PC-3 (cell line): ENCODE data around the gene KPNA5. TPM values are rescaled to one million over a fixed set of nuclear protein-coding genes. Genes with fewer than 3 reads are reported as not detected.

ENCODE experiments used
- ATAC-seq: fragments of 200-7000 bp; cut with Tn5 transposase; 2 replicates; pipeline ENCODE4 v1.9.1; 2020; ENCODE audit warnings: mild to moderate bottlenecking, moderate library complexity
- BruUV-seq: library from RNA; stranded (reverse); fragments of 400-500 nt; replicated peaks from 2 replicates; lab custom pipeline; 2021; lab: Mats Ljungman, UMichigan
- CTCF ChIA-PET: fragments of 300-600 bp; sonication (Branson Sonifier 250); formaldehyde crosslinking; loops from one replicate; lab custom pipeline; 2022; ENCODE audit warnings: antibody characterized with exemption; lab: Charles Lee
- POLR2A ChIA-PET: fragments of 300-600 bp; sonication (Branson Sonifier 250); formaldehyde crosslinking; loops from one replicate; lab custom pipeline; 2022; ENCODE audit warnings: antibody characterized with exemption; ENCODE audit not compliant: unreplicated experiment; lab: Charles Lee
- DNase-seq: peaks from one replicate; pipeline ENCODE4 v3.0.0-alpha.2; 2015
- H2AFZ ChIP-seq: fragments of 300-600 bp; sonication (generic); 2 replicates; pipeline ENCODE4 v1.6.0; 2016; ENCODE audit warnings: antibody characterized with exemption, low read length
- H3F3A ChIP-seq: fragments of 300-600 bp; sonication (generic); one replicate; pipeline ENCODE4 v1.6.0; 2017; ENCODE audit warnings: antibody characterized with exemption, low read length, control low read depth, mild to moderate bottlenecking; ENCODE audit not compliant: unreplicated experiment
- H3K27ac ChIP-seq: fragments of 300-600 bp; sonication (generic); 2 replicates; pipeline ENCODE4 v1.5.1; 2016; ENCODE audit warnings: mild to moderate bottlenecking, low read length
- H3K27me3 ChIP-seq: fragments of 300-600 bp; sonication (generic); 2 replicates; pipeline ENCODE4 v1.6.1; 2016; ENCODE audit warnings: low read length, mixed read lengths
- H3K36me3 ChIP-seq: fragments of 300-600 bp; sonication (generic); 2 replicates; pipeline ENCODE4 v1.6.1; 2016; ENCODE audit warnings: low read depth, mixed run types, low read length, mixed read lengths
- H3K4me1 ChIP-seq: fragments of 300-600 bp; sonication (generic); 2 replicates; pipeline ENCODE4 v1.5.1; 2016; ENCODE audit warnings: low read length; ENCODE audit not compliant: insufficient read depth
- H3K4me2 ChIP-seq: fragments of 300-600 bp; sonication (generic); 2 replicates; pipeline ENCODE4 v1.6.0; 2016; ENCODE audit warnings: low read length
- H3K4me3 ChIP-seq: fragments of 300-600 bp; sonication (generic); 2 replicates; pipeline ENCODE4 v1.5.1; 2016; ENCODE audit warnings: mild to moderate bottlenecking, low read length, mixed read lengths
- H3K79me2 ChIP-seq: fragments of 300-600 bp; sonication (generic); 2 replicates; pipeline ENCODE4 v1.6.1; 2017; ENCODE audit warnings: low read length, mixed read lengths
- H3K9ac ChIP-seq: fragments of 300-600 bp; sonication (generic); 2 replicates; pipeline ENCODE4 v1.6.0; 2016; ENCODE audit warnings: mild to moderate bottlenecking, low read length
- H3K9me2 ChIP-seq: fragments of 300-600 bp; sonication (generic); replicated peaks from 2 replicates; pipeline ENCODE4 v1.6.1; 2016; ENCODE audit warnings: mixed run types, low read length, mixed read lengths
- H3K9me3 ChIP-seq: fragments of 300-600 bp; sonication (generic); 2 replicates; pipeline ENCODE4 v1.6.1; 2016; ENCODE audit warnings: low read length, mixed read lengths
- H4K20me1 ChIP-seq: fragments of 300-600 bp; sonication (generic); 2 replicates; pipeline ENCODE4 v1.6.1; 2016; ENCODE audit warnings: low read length, mixed read lengths
- CTCF ChIP-seq: fragments of 300-600 bp; sonication (generic); conservative IDR thresholded peaks from 2 replicates; pipeline ENCODE4 v1.5.1; 2017; ENCODE audit warnings: antibody characterized with exemption, low read depth, mild to moderate bottlenecking, low read length
- EZH2 ChIP-seq: fragments of 300-600 bp; sonication (generic); IDR thresholded peaks from one replicate; pipeline ENCODE4 v1.6.1; 2017; ENCODE audit warnings: antibody characterized with exemption, mild to moderate bottlenecking, low read length; ENCODE audit not compliant: unreplicated experiment
- EZH2phosphoT487 ChIP-seq: fragments of 300-600 bp; sonication (generic); IDR thresholded peaks from 2 replicates; pipeline ENCODE4 v1.6.1; 2018; ENCODE audit warnings: mild to moderate bottlenecking, antibody characterized with exemption, low read length, borderline replicate concordance
- intact Hi-C: fragments of 100-400 bp; cut with micrococcal nuclease; formaldehyde crosslinking; loops from 2 replicates; pipeline ENCODE4 v1.9.0; 2023
- total RNA-seq: library from RNA; depleted of rRNA; stranded (reverse); fragments of >200 nt; gene quantifications from 2 replicates; pipeline ENCODE4 v1.2.3, GENCODE V29; 2014

Gene KPNA5
- total RNA-seq, 1 experiment from 2014 or later = 4.9 TPM

GRCh38 chr6:116705917-116706316, 24.9 kb downstream of the KPNA5 start:
- H3K27ac ChIP-seq = no peak overlapping the region
- no peaks in the 10 kb centered on the region for H3K9me2 ChIP-seq
- no peaks in the 10 kb centered on the region for H3K9me3 ChIP-seq
- DNase-seq (no peak), ATAC-seq (no peak)
- intact Hi-C loops = no loop called here
- BruUV-seq = no TSS peak
- TF ChIP-seq EZH2phosphoT487 (no peak), EZH2 (no peak), CTCF (no peak)
- no peaks in the 10 kb centered on the region for H3F3A ChIP-seq
- H4K20me1 ChIP-seq = no peaks in the 10 kb centered on the region
- H3K4me2 ChIP-seq = no peak overlapping the region
- POLR2A ChIA-PET = no interaction called here
- no peak overlapping the region for H3K4me3 ChIP-seq
- H3K27me3 ChIP-seq = no peaks in the 10 kb centered on the region
- H3K36me3 ChIP-seq = no peaks in the 10 kb centered on the region; the same call in 1 of the 2 replicates
- CTCF ChIA-PET = no interaction called here
- H3K79me2 ChIP-seq = no peaks in the 10 kb centered on the region
- no peak overlapping the region for H3K9ac ChIP-seq
- H3K4me1 ChIP-seq = no peaks in the 10 kb centered on the region
- no peak overlapping the region for H2AFZ ChIP-seq

- no peaks in the 10 kb centered on the region for H3K4me1 ChIP-seq
- H3K9me3 ChIP-seq = no peaks in the 10 kb centered on the region
- no peak overlapping the region for H3K4me2 ChIP-seq
- H3K9me2 ChIP-seq = no peaks in the 10 kb centered on the region
- no peaks in the 10 kb centered on the region for H4K20me1 ChIP-seq
- H3K4me3 ChIP-seq = no peak overlapping the region
- H2AFZ ChIP-seq = no peak overlapping the region
- ChIA-PET POLR2A (no interaction called here), CTCF (no interaction called here)
- intact Hi-C loops = no loop called here
- no peak for ATAC-seq
- no peaks in the 10 kb centered on the region for H3K27me3 ChIP-seq
- no peaks in the 10 kb centered on the region for H3K79me2 ChIP-seq
- TF ChIP-seq EZH2 (no peak), CTCF (no peak), EZH2phosphoT487 (no peak)
- no peak overlapping the region for H3K27ac ChIP-seq
- H3K9ac ChIP-seq = no peak overlapping the region
- H3K36me3 ChIP-seq = peaks cover 9% of the 10 kb centered on the region; the same call in 1 of the 2 replicates
- no peak for DNase-seq
- H3F3A ChIP-seq = no peaks in the 10 kb centered on the region
- no TSS peak for BruUV-seq
Observed at GRCh38 chr6:116714296-116714695, 33.3 kb downstream of the KPNA5 start.

- no peak for TF ChIP-seq EZH2
- no peak for TF ChIP-seq EZH2phosphoT487
- TF ChIP-seq CTCF = no peak
- no peak for ATAC-seq
- H3K9me3 ChIP-seq = no peaks in the 10 kb centered on the region
- H3K27me3 ChIP-seq = no peaks in the 10 kb centered on the region
- no peak overlapping the region for H3K4me2 ChIP-seq
- CTCF ChIA-PET = no interaction called here
- no peaks in the 10 kb centered on the region for H3K9me2 ChIP-seq
- H3K27ac ChIP-seq = no peak overlapping the region
- H3K79me2 ChIP-seq = no peaks in the 10 kb centered on the region
- no peaks in the 10 kb centered on the region for H3K4me1 ChIP-seq
- no peak for DNase-seq
- H2AFZ ChIP-seq = no peak overlapping the region
- peaks cover 9% of the 10 kb centered on the region; the same call in 1 of the 2 replicates for H3K36me3 ChIP-seq
- BruUV-seq = no TSS peak
- no peaks in the 10 kb centered on the region for H4K20me1 ChIP-seq
- POLR2A ChIA-PET = no interaction called here
- no peak overlapping the region for H3K4me3 ChIP-seq
- no peak overlapping the region for H3K9ac ChIP-seq
- H3F3A ChIP-seq = no peaks in the 10 kb centered on the region
- intact Hi-C loops = no loop called here
Observed at GRCh38 chr6:116714761-116715160, 33.8 kb downstream of the KPNA5 start.
